NCI-H82 treated with DMSO at 0.1 percent for 48 hours (cell line): ENCODE measurements around the gene RBM41.
"Not testable (repeated sequence)": the region's sequence is repeated elsewhere in the genome, so short reads cannot be mapped to it uniquely, and the experiment has no call there.

ENCODE experiments used
- DNase-seq: peaks from one replicate; lab custom pipeline; 2025; ENCODE audit not compliant: unreplicated experiment; lab: John Stamatoyannopoulos, UW

Gene RBM41

DNA sequence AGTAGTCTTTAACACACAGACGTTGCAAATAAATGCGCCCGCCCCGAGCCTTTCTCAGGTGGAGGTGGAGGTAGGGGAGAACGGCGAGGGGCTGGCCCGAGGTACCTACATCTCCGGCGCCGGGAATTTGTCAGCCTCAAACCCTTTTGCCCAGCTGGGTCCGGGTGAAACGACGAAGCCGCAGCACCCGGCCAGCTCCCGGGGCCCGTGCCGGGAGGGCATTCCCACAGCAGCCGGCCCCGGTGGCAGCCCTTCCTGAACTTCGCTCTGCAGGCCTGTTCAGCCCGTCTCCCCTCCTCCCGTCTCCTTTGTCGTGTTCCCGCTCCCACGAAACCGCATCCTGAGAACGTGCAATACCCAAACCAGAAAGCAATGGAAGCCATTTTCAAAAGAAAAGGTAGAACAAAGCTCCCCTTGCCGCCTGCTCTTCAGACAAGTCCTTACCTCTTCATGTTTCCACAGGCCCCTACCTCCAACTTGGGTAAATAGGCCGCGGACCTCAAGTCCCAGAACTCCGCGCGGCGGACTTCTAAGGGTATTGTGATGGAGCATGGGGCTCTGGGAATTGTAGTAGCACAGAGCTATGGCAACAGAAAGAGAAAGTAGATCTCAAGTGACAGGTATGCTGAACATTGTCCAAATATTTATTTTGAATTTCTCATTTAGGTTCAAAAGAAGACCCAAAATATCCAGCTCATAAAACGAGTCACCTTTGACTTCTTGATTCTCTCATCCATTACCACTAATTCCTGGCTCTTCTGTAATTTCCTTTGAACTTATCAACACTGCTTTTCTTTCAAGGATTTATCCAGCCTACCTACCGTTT lies at the start of gene RBM41:
RBM41 (minus strand) TSS at position 501 of the 826 bp plus-strand sequence; CDS start at position 452, 49 bp downstream.
- peak; percentile 40 for DNase-seq

DNA sequence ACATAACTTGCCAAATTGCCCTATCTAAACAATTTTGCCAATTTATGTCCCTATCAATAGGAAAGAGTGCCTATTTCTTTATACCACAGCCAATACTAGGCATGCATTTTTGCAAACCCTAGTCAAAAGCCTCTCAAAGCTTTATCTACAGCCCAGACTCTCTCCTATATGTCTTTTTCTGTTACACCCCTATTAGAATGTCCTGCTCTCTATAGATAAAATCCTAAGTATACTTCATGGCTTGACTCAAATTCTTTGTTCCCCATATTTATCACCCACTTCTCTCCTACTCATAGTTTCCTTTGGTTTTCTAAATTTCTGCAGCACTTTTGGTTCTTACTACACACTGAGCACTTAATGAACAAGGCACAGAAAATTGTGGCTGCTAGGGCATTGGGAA lies 49.6 kb upstream of the RBM41 start:
- DNase-seq = no peak

DNA sequence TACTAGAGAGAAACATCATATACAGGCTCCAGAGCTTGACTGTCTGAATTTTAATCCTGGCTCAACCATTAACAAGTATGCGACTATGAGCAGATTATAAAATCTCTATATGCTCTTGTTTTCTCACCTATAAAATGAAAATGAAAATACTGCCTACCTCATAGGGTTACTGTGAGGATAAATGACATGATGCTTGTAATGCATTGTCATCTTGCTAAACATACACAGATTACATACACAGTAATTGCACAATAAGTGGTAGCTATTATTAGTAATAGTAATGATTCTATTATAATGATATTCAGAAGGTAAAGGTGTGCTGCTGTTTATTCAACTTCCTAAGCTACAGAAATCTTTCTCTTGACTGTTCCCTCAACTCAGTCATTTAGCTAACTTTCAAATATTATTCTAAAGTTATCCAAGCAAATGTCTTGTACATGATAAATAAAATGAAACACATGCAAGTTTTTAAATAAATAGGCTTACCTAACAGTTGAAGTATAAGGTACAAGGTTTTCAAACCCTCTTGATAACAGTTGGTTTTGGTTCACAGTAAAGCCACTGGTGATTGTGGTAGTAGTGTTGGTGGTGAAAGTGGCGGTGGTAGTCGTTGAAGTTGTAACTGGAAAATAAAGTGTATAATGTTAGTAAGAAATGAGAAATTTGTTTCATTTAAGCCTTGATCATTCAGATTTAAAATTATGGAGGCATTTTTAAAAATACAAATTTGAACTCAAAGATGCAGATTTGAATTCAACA lies 48.7 kb upstream of the RBM41 start:
- no peak for DNase-seq

DNA sequence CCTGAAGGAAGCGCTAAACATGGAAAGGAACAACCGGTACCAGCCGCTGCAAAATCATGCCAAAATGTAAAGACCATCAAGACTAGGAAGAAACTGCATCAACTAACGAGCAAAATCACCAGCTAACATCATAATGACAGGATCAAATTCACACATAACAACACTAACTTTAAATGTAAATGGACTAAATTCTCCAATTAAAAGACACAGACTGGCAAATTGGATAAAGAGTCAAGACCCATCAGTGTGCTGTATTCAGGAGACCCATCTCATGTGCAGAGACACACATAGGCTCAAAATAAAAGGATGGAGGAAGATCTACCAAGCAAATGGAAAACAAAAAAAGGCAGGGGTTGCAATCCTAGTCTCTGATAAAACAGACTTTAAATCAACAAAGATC lies 39.0 kb upstream of the RBM41 start:
- DNase-seq = not testable (repeated sequence)

DNA sequence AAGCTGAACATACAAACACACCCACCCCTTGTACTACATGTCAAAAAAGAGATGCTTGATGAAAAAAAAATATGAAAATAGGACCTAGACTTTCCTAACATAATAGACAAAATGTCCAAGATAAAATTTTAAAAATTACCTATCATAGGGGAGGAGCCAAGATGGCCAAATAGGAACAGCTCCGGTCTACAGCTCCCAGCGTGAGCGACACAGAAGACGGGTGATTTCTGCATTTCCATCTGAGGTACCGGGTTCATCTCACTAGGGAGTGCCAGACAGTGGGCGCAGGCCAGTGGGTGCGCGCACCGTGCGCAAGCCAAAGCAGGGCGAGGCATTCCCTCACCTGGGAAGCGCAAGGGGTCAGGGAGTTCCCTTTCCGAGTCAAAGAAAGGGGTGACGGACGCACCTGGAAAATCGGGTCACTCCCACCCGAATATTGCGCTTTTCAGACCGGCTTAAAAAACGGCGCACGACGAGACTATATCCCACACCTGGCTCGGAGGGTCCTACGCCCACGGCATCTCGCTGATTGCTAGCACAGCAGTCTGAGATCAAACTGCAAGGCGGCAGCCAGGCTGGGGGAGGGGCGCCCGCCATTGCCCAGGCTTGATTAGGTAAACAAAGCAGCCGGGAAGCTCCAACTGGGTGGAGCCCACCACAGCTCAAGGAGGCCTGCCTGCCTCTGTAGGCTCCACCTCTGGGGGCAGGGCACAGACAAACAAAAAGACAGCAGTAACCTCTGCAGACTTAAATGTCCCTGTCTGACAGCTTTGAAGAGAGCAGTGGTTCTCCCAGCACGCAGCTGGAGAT lies 37.2 kb upstream of the RBM41 start:
- not testable (repeated sequence) for DNase-seq

DNA sequence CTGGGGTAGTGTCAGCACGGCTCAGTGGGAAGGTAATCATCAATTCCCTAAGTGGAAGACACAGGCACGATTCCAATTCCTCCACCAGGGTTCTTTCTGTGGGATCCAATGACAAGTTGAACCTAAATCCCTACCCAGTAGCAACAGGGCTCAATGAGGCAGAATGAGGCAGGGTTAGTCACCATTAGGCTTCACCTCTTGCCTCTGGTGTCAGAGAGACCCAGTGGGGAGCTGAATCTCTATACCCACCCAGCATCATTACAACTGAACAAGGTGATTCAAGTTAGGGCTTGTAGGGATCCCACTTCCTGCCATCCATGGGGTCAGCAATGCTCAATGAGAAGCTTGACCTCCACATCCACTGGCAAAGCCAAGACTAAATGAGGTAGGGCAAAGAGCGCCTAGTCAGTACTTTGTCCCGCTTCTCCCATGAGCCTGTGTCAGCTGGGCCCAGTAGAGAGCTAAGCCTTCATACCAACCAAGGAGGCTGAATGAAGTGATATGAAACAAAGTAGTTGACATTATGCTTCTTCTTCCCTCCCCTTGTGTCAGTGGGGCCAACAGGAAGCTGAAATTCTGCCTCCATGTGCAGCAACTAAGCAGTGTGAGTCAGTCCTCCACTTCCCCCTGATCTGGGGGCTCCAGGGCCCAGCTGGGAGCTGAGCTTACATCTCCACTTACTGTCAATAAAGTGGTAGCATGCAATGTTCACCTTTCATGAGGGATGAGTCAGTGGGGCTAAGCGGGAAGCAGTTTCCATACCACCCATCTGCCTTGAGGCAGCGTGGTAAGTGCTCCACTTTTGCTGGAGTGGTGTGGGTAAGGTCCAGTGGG lies 36.4 kb upstream of the RBM41 start:
- no peak for DNase-seq

DNA sequence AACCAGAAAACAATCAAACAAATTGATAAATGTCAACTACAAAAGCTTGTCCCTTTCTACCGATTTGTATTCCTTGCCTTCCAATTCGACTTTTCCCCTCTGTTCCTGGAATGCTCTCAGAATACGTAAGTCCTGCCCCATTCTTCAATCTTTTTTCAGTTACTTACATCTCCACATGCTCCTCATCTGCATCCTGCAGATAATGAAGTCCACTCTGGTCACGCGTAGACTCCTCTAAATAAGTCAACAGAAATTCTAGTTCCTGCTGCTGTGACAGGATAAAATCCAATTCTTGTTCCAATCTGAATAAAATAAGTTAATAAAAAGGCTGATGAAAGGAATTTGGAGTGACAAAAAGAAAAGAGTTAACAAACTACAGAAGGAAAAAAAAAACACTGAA lies 34.4 kb upstream of the RBM41 start:
- no peak for DNase-seq

DNA sequence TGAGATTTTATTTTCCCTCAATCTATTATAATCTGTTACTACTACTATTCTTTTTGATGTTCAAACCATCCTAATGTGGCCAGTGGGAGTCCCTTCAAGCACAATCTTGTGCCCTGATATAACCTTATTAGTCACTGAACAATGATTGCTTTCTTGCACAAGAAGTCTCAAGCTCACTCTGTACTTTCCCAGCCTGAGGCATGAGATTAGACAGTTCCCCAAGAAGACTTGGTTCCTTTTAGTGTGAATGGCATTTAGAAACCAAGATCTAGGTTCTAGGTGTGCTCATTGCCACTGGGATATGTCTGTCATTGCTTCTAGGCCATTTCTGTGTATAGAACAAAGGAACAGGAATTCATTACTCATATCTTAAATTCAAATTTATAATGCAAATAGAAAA lies 28.0 kb upstream of the RBM41 start:
- DNase-seq = no peak

DNA sequence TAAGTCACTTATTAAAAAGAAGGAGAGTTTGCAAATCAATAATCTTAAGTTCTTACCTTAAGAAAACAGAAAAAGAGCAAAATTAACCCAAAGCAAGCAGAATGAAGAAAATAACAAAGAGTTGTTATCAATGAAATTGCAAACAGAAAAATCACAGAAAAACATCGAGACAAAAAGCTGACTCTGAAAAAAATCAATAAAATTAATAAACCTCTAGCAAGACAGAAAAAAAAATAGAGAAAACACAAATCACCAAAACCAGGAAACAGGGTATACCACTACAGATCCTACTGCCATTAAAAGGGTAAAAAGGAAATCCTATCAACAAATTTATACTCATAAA lies 17.3 kb upstream of the RBM41 start:
- no peak for DNase-seq

DNA sequence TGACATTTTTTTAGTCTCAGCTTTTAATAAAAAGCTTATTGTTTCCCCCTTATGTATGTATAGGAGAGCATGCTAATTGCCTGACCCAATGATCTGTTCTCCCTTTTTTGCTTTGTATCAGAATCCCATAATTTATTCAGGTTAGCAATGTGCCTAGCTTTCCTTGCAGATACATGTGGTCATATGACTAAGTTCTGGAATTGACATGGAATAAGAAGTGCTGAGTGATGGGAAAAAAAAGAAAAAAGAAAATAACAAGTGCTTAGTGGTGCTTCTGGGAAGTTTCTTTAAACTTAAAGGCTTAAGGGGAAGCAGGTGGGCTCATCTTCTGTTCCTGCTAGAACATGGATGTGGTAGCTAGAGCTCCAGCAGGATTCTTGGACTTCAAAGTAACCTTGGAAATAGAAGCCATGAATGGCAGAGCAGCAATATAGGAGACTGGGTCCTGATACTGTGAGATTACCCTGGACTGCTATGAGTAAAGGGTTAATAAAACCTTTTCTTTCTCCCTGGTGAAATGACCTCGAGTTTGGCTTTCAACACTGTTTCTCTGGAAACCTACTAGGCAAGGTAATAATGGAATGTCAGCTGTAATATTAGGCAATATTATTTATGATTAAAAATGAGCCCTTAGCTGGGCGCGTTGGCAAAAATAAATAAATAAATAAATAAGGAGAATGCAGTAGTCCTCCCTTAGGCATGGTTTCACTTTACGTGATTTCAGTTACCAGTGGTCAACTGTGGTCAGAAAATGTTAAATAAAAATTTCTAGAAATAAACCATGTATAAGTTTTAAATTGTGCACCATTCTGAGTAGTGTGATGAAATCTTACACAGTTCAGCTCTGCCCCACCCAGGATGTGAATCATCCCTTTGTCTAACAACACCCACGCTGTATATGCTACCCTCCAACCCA lies 16.7 kb upstream of the RBM41 start:
- DNase-seq = no peak

DNA sequence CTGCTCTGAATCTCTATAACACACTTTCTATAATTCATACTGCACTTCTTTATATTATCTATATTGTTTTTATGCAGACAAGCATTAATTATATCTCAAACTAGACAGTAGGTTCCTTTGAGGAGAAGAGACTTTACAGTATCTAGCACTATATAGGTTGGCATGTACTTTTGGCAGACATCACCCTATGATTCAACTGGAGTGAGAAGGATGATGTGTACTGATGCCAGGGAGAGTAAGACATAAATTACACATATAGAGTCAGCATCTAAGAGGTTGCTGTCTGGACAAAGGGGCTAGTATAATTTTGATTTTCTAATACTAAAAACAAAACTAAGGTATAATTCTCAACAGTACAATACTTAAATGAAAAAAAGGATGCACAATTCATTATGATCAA lies 5.1 kb upstream of the RBM41 start:
- DNase-seq = no peak

DNA sequence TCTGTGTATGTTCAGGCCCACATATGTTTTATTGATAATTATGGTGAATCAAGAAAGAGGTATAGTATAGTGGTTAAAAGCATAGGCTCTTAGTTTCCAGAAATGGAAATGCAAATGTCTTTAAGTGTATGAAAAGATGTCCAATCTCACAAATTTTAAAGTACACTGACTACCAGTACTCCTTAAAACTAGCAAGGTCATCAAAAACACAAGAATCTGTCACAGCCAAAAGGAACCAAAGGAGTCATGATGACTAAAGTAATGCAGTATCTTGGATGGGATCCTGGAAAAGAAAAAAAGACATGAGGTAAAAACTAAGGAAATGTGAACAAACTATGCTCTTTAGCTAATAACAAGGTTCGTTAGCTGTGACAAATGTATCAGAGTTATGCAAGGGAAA lies 661 bp upstream of the RBM41 start:
- DNase-seq = no peak

DNA sequence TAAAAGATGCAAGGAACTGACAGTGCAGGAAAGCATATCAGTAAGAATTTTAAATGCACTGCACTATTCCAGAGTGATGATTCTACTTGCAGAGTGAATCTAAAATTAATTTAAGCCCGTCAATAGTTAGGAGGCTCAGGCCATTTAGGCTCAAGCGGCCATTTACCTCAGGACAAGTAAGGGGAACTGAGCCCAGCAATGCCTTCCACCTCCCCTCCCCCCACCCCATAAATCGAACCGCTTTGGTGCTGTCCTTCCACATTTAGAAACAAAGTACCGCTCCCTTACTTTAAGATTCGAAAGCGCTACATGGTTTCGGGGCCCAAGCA lies 665 bp downstream of the RBM41 start:
- DNase-seq = no peak

DNA sequence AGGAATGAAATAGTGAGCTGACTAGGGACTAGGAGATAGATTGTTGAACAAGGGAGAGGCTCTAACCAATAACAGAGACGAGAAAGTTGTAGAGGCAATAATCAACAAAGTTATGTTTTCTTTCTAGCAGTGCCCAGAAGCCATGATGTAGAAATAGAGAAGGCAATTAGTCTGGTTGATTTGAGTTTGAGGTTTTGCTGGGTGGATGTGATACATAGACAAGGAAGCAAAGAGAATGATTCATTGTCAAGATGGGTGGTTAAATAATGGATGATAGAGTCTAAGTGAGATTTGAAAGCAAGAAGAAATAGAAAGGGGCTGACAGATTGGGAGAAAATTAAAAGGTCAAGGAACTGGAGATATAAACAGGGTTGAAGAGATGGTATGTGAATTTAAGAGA lies 11.2 kb downstream of the RBM41 start:
- no peak for DNase-seq

DNA sequence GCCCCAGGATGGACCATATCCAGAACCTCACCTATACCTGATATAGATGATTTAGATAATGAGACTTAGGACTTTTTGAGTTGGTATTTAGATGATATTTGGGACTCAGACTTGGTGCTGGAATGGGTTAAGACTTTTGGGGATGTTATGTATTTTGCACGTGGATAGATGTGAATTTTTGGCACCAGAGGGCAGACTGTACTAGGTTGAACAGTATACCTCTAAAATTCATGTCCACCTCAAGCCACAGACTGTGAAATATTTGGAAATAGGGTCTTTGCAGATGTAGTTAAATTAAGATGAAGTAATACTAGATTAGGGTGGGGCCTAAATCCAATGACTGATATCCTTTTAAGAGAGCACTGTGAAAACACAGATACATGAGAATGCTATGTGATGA lies 15.6 kb downstream of the RBM41 start:
- no peak for DNase-seq

DNA sequence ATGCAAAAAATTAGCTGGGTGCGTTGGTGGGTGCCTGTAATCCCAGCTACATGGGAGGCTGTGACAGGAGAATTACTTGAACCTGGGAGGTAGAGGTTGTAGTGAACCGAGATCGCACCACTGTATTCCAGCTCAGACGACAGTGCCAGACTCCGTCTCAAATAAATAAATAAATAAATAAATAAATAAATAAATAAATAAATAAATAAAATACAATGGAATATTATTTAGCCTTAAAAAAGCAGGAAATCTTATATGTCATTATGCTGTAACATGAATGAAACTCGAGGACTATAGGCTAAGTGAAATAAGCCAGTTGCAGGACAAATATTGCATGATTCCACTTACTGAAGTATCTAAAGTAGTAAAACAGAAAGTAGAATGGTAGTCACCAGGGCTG lies 42.5 kb downstream of the RBM41 start:
- DNase-seq = no peak

DNA sequence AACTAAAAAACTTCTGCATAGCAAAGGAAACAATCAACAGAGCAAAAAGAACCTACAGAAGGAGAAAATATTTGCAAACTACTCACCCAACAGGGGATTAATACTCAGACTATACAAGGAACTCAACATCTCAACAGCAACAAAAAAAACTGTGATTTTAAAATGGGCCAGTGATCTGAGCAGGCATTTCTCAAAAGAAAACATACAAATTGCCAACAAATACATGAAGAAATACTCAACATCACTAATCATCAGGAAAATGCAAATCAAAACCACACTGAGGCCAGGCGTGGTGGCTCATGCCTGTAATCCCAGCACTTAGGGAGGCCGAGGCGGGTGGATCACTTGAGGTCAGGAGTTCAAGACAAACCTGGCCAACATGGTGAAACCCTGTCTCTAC lies 60.9 kb downstream of the RBM41 start:
- DNase-seq = not testable (repeated sequence)

DNA sequence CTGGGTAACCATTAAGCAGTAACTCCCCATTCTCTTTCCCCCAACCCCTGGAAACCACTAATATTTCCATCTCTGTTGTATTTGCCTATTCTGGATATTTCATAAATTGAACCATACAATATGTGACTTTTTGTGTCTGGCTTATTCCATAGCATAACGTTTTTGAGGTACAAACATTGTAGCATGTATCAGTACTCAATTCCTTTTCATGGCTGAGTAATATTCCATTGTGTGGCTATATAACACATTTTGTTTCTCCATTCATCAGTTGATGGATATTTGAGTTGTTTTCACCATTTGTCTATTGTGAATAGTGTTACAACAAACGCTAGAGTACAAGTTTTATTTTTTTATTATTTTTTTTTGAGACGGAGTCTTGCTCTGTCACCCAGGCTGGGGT lies 63.6 kb downstream of the RBM41 start:
- no peak for DNase-seq

DNA sequence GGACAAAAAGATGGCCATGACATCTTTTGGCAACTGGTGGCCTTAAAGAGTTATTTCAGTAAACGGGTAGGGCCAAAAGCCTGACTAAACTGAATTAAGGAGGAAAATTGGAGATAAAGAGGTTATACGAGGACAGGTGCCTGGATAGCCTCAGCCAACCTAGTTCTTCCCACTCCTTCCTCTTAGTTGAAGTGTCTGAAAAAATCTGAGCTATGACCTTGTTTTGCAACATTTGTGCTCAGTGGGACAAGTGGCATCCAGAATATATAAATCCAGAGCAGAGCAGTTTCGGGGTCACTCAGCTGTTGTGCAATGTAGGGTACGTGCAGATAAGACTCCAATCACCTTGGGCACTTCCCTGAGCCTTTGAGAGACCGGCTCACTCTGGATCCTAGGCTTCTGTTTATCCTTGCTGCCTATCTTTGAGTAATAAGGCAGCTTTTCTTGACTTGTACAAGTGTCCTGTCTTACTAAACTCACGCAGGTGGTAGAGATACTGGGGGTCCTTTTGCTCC lies 68.4 kb downstream of the RBM41 start:
- no peak for DNase-seq

DNA sequence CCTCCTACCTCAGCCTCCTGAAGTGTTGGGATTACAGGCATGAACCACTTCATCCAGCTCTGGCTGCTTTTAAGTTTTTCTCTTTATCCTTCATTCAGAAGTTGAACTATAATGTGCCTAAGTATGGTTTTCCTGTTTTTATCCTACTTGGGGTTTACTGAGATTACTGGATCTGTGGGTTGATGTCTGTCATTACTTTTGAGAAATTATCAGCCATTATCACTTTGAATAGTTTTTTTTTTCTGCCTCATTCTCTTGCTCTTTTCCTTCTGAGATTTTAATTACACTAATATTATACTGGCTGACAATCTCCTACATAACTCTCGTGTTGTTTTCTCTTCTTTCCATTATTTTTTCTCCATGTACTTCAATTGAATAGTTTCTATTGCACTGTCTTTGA lies 71.0 kb downstream of the RBM41 start:
- DNase-seq = no peak
